Activated CD8-positive, alpha-beta memory T cell treated with anti-CD3 and anti-CD28 coated beads, Interleukin-2, amount 50 U/mL, for 24 hours (primary cell): ENCODE data around the gene HPDL.
"Not testable (repeated sequence)": the region's sequence is repeated elsewhere in the genome, so short reads cannot be mapped to it uniquely, and the experiment has no call there.

Experiments used
- DNase-seq: peaks from one replicate; pipeline ENCODE4 v3.0.0-alpha.2; 2020; ENCODE audit errors: extremely low read depth

The HPDL gene

DNA sequence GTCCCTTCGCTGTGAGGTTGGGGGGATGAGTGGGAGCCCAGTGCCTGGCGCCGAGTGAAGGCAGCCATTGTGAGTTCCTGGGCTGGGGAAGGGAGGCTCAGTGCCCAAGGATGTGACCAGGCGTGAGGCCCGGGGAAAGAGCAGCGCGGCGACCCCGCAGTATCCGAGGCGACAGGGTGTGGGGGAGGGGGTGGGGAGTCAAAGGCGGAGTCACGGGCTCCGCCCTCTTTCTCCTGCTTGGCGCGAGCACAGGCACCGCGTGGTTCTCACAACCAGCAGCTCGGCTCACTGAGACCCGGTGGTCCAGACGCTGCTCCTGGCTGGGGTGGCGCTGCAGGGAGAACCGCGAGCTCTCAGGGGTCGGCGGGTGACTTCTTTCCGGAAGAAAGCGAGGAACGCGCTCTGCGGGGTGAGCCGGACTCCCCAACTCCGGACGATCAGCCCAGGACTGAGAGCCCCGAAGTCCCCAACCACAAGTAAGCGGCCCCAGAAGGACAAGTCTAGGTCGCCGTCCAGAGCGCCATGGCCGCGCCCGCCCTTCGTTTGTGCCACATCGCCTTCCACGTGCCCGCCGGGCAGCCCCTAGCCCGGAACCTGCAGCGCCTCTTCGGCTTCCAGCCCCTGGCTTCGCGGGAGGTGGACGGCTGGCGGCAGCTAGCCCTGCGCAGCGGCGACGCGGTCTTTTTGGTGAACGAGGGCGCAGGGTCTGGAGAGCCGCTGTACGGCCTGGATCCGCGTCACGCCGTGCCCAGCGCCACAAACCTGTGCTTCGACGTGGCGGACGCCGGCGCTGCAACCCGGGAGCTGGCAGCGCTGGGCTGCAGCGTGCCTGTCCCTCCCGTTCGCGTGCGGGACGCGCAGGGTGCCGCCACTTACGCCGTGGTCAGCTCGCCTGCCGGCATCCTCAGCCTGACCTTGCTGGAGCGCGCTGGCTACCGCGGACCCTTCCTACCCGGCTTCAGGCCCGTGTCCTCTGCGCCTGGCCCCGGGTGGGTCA is at the start of gene HPDL:
TSS of gene HPDL (plus strand) at position 269 of the 997 bp plus-strand sequence. CDS start at position 523, 254 bp downstream.
- DNase-seq: peak; percentile 51

DNA sequence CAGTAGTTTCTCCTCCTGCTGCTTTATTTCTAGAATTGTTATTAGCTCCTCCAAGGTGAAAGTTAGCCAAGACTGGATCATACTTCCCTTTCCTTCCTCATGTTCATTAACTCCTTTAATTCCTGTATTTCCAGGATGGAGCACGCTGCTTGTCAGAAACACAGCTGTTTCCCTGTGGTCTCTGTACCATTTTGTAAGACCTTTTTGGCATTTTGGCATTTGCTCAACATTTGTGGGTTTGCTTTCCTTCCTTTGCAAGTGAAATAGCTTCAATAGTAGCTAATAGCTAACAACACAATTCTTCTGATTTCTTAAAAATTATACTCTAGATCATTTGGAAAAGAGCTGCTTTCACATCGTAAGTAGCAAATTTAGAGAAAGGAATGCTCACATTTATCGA is 44.3 kb upstream of the HPDL start:
- DNase-seq: no peak

DNA sequence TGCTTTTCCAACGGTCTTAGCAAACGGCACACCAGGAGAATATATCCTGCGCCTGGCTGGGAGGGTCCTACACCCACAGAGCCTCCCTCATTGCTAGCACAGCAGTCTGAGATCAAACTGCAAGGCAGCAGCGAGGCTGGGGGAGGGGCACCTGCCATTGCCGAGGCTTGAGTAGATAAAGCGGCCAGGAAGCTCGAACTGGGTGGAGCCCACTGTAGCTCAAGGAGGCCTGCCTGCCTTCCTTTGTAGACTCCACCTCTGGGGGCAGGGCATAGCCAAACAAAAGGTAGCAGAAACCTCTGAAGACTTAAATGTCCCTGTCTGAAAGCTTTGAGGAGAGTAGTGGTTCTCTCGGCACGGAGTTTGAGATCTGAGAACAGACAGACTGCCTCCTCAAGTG is 41.8 kb upstream of the HPDL start:
- DNase-seq: not testable (repeated sequence)

DNA sequence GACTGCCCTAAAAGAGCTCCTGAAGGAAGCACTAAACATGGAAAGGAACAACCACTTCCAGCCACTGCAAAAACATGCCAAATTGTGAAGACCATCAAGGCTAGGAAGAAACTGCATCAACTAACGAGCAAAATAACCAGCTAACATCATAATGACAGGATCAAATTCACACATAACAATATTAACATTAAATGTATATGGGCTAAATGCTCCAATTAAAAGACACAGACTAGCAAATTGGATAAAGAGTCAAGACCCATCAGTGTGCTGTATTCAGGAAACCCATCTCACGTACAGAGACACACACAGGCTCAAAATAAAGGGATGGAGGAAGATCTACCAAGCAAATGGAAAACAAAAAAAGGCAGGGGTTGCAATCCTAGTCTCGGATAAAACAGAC is 40.2 kb upstream of the HPDL start:
- DNase-seq: not testable (repeated sequence)

DNA sequence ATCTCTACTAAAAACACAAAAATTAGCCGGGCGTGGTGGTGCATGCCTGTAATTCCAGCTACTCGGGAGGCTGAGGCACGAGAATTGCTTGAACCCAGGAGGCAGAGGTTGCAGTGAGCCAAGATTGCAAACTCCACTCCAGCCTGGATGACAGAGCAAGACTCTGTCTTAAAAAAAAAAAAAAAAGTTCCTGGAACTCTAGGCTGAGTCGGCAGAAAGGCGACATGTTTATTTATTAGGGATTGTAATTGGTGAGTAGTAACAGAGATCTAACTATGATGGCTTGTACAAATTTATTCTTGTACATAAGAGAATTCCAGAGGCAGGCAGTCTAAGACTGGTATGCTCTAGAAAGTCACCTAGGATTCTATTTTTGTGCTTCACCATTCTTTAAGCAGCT is 35.7 kb upstream of the HPDL start:
- DNase-seq: not testable (repeated sequence)

DNA sequence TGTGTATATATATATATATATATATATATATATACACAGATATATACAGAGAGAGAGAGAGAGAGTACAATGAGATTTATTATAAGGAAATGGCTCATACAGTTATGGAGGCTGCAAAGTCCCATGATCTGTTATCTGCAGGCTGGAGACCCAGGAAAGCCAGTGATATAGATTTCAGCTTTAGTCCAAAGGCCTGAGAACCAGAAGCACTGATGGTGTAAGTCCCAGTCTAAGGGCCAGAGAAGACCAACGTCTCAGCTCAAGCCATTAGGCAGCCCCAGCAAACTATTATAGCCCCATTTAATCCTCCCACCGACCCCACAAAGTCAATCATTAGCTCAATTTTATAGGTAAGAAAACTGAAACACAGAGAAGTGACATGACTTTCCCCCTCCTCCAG is 35.0 kb upstream of the HPDL start:
- DNase-seq: no peak

DNA sequence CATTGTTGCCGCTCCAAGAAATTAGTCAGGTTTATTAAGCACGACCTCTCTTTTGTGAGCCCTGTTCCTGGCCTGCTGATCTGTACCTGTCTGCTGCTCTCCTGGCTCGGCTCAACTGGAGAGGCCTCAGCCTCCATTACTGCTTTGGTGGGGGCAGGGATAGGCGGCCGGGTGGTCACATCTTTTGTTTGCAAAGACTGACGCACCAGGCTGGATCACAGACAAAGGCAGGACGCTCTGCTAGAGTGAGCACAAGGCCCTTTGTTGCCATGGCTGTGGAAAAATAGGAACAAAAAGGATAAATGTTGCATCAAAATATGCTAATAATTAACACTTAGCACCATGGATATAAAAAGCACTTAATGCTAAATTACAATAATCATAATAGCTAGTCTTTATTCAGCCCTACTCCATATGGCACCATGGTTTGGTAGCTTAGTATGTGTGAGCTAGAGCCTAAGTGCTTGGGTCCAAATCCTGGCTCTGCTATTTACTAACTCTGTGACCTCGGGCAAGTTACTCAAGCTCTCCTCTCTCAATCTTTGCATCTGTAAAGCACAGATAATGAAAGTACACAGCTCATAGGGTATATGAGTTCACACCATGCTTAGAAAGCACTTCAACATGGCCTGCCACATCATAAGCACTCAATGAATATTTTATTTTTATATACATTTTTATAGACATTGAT is 28.9 kb upstream of the HPDL start:
- no peak for DNase-seq

DNA sequence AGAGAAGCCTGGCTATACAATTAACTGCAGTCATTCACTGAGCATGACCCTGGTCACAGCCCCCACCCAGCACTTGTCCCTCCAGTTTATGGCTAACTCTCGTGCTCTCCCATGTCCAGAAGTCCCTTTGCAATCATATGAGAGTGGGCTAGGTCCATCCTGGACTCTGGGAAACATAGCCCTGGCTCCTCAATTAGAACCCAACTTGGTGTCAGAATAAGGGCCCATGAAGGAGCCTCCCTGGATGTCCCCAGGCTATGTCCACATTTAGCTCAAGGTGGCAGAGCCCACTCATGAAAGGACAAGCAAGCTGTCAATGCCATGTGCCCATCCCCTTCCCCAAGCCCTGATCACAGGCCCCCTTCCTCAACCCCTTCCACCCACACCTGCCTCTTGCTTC is 27.4 kb upstream of the HPDL start:
- no peak for DNase-seq

DNA sequence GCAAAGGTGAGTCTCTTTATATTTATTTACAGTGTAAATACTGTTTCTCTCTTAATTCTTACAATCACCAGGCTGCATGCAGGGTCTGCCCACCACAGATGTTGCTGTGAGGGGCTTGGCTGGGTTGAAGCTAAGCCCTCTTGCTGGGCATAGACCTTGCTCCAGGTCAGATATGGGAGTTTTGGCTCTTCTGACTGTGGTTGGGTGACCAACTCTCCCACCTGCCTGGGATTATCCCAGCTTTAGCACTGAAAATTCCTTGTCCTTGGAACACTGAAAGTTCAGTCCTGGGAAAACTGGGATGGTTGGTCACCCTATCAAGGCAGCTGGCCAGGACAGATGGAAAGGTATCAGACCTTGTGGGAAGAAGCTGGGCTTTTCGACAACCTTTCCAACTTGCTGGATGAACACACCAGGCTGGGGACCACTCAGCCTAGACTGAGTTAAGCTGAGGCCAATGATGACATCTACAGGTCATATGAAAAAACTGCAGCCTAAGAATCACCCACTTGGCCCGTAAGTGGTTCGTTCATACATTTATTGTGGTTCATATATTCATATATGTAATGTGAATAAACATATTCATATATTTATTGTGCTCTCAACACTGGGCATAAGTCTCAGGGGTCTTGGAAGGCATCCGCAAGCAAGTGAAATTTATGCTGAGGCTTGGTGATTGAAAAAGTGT is 26.6 kb upstream of the HPDL start:
- no peak for DNase-seq

DNA sequence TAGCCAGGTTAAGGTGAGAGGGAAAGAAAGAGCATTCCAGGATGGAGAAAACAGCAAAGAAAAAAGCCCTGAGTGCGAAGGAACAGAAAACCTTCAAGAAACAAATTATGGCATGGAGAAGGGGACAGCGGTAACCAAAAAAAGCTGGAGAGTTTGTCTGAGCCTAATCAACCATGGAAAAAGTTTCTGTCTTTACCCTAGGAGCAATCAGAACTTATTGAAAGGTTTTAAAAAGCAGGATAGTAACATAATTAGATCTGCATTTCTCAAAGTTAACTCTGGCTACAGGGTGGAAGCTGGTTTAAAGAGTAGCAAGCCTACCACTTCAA is 26.1 kb upstream of the HPDL start:
- no peak for DNase-seq

DNA sequence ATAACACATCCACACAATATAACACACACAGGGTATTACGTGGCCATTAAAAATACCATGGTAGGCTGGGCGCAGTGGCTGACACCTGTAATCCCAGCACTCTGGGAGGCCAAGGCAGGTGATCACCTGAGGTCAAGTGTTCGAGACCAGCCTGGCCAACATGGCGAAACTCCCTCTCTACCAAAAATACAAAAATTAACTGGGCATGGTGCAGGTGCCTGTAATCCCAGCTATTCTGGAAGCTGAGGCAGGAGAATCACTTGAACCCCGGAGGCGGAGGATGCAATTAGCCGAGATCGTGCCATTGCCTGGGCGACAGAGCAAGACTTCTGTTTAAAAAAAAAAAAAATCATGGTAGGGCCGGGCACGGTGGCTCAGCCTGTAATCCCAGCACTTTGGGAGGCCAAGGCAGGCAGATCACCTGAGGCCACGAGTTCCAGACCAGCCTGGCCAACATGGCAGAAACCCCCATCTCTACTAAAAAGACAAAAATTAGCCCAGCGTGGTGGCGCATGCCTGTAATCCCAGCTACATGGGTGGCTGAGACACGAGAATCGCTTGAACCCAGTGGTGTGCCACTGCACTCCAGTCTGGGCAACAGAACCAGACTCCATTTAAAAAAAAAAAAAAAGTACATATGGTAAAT is 24.1 kb upstream of the HPDL start:
- no peak for DNase-seq

DNA sequence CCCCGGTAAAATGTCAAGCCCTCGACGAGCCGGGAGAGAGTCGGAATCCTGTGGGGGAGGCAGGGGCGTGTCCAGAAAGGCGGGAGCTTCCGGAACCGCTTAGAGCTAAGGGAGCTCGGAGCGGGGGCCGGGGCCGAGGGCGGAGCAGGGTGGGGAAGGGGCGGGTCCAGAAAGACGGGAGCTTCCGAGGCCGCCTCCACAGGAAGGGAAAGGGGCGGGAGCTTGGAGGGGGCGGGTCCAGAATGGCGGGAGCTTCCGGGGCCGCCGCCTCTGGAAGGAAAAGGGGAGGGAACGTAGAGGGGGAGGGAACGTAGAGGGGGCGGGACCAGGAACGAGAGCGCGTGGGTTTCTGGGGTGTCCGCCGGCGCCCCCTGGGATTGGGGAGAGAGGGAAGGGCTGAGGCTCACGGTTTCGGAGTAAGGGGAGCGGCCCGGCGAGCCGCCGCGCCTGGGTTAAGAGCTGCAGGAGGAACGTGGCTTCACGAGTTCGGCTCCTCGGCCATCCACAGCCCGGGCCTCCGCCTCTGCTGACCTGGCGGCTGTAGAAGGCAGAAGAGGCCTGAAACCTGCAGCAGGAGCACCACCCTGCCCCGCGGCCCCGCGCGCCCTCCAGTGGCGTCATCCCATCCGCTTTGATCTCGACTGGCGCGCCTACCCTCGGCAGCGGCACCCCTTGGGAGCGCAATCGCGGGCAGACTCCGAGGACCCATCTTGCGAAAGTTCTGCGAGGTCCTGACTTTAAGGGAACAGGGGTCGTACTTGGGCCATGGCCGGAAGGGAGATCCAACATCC is 23.0 kb upstream of the HPDL start:
- peak; percentile 97 for DNase-seq

DNA sequence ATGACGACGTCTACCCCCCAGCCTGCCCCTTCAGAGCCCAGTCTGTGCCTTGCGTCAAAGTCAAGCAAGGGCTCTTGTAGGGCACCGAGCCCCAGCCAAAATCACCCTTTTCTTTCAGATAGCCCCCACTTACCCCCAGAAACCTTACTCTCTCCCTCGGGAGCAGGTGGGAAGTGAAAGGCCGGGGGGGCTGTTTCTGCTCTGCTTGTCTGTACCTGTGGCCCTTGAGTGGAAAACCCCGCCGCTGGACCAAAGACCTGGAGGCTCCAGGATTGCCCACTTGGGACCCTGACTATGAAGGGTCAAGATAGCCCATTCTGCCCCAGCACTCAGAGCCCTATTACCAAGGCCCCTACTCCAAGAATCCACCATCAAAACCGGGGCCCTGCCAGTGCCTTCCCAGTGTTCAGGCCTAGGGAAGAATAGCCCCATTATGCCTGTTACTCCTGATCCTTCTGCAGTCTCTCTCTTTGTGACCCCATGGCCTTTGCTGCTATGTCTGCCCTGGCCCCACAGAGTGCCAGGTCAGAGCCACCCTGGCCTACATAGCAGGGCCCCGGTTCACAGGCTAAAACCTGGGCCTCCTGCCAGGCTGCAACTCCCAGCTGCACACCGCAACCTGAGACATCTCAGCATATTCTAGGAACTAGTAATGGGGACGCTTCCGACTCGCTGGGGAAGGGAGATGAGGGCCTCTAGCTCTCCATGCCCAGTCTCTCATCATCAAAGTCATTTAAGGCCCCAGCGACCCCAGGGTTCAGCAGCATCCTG is 22.2 kb upstream of the HPDL start:
- DNase-seq: no peak

DNA sequence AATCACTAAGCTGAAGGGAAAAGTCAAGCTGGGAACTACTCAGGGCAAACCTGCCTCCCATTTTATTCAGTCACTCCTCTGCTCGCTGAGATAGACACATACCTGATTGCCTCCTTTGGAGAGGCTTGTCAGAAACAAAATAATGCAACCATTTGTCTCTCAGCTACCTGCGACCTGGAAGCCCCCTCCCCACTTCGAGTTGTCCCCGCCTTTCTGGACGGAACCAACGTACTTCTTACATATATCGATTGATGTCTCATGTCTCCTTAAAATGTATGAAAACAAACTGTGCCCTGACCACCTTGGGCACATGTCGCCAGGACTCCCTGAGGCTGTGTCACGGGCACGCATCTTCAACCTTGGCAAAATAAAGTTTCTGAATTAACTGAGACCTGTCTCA is 21.5 kb upstream of the HPDL start:
- no peak for DNase-seq

DNA sequence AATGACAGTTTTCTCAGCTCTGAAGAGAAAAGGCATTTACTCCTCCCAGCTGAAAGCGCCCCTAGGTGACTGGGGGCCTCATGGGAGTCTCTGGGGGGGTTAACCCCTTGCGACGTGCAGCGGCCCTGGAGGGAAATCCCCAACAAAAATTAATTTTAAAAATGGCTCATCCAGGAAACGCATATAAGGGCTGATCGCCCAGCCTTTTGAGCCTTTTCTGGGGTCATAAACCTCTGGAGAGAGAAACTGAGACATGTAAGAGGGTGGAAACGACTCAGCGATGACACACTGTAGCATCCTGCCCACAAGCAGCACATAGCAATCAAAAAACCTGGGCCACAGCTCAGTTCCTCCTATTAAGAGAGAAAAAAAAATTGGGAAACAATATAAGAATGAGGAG is 20.4 kb upstream of the HPDL start:
- no peak for DNase-seq

DNA sequence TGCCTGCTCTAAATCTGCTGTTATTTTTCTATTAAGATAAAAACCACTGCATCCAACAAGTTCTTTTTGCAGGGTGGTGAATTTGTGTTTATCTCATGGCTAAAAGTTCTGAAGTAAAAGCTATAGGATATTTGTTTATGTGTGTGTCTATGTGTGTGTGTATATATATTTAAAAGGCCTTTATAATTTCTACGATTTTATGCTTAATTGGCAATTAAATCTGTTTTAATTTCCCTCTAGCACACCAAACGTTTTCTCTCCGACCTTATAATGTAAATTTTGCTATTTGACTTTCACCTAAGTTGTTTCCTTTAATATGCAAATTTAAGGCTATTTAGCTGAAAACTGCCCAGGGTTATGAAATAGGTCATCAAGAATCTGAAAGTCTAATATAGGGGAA is 19.8 kb upstream of the HPDL start:
- DNase-seq: no peak

DNA sequence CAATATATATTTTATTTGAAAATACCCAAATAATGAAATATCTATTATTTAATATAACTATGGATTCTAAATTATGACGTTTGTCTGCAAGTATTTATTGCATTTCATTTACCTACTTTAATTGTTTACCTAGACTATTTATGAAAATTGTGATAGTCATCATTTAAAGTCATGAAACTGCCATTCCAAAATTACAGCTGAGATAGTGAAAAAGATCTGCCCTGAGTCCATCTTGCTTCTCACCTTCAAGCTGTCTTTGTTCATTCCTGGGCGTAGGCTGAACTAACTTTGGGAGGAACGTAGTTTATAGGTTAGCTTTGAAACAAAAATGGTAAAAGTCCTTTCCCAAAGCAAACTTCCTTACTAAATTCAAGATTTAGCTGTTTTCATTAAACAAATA is 12.4 kb upstream of the HPDL start:
- no peak for DNase-seq

DNA sequence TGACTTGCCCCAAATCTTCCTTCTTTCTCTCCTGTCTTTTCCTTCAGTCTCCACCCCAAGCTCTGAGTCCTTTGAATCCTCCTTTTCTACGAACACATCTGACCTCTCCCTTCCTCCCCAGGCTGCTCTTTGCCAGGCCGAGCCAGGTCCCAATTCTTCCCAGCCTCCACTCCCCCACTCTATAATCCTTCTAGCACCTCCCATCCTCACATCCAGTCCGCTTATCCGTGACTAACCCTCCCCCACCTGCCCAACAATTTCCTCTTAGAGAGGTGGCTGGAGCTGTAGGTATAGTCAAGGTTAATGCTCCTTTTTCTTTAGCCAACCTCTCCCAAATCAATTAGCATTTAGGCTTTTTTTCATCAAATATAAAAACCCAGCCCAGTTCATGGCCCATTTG is 9.5 kb upstream of the HPDL start:
- no peak for DNase-seq

DNA sequence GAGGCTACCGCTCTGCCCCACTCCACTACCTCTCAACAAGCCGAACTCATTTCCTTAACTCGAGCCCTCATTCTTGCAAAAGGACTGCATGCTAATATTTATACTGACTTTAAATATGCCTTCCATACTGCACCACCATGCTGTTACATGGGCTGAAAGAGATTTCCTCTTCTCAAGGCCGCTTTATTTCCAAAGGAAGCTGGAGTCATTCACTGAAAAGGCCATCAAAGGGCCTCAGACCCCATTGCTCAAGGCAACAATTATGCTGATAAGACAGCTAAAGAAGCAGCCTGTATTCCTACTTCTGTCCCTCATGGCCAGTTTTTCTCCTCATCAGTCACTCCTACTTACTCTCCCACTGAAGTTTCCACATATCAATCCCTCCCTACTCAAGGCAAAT is 6.9 kb upstream of the HPDL start:
- DNase-seq: no peak

DNA sequence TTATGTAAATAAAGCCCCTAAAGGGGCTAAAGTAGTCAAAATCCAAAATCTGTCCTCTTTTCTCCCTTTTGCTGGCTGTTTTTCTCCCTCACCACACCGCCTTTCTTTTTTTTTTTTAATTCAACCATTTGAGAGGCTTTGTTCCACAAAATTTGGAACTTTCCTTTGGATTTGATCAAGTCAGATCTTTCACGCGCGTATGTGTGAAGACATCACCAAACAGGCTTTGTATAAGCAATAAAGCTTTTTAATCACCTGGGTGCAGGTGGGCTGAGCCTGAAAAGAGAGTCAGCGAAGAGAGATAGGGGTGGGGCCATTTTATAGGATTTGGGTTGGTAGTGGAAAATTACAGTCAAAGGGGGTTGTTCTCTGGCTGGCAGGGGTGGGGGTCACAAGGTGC is 5.3 kb upstream of the HPDL start:
- no peak for DNase-seq
